Measurements from ENCODE around the gene MYRF.

DNA sequence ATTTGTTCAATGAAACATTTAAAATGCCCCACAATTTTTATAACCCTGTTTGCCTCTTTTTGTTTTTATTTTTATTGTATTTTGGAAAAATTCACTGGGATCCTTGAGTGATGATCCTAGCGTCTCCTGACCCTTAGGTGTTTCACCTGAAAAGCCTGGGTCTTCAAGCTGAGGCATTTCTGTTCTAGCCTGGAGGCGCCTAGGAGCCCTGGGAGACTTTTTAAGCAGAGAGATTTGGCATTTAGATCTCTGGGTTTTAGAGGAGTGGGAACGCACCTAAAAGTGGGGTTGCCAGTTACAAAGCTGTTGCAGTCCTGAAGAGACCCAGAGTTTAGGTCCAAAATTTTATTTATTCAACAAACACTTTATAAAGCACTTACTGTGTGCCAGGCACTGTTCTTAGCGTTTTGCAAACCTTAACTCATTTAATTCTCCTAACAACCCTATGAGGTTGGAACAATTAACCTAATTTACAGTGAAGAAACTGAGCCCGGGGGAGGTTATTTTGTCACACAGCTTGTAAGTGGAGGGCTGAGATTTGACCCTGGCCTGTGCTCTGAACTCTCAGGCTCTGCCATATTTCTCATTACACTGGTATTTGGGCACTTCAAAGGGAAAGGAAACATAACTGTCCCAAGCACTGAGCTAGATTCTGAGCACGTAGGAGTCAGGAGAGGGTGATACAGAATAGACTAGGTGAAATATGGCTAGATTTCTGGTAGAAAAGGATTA lies 65.2 kb downstream of the MYRF start:
- TF ChIP-seq, protein P1, sequence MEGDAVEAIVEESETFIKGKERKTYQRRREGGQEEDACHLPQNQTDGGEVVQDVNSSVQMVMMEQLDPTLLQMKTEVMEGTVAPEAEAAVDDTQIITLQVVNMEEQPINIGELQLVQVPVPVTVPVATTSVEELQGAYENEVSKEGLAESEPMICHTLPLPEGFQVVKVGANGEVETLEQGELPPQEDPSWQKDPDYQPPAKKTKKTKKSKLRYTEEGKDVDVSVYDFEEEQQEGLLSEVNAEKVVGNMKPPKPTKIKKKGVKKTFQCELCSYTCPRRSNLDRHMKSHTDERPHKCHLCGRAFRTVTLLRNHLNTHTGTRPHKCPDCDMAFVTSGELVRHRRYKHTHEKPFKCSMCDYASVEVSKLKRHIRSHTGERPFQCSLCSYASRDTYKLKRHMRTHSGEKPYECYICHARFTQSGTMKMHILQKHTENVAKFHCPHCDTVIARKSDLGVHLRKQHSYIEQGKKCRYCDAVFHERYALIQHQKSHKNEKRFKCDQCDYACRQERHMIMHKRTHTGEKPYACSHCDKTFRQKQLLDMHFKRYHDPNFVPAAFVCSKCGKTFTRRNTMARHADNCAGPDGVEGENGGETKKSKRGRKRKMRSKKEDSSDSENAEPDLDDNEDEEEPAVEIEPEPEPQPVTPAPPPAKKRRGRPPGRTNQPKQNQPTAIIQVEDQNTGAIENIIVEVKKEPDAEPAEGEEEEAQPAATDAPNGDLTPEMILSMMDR (conservative IDR thresholded peaks at IDR 0.05; ENCODE audit: low read depth, low read length), result no peak
- TF ChIP-seq SMC3 (IDR thresholded peaks at IDR 0.05; ENCODE audit: low read depth, low read length) (no peak), POLR2A (IDR thresholded peaks at IDR 0.05; ENCODE audit: low read depth, low read length) (no peak), NFE2L2 (IDR thresholded peaks at IDR 0.05; ENCODE audit: low read depth, low read length) (no peak), CEBPB (IDR thresholded peaks at IDR 0.05; ENCODE audit: low read depth, low read length) (no peak), MAFK (IDR thresholded peaks at IDR 0.05; ENCODE audit: low read depth, low read length) (no peak)
- TF ChIP-seq, protein P2, sequence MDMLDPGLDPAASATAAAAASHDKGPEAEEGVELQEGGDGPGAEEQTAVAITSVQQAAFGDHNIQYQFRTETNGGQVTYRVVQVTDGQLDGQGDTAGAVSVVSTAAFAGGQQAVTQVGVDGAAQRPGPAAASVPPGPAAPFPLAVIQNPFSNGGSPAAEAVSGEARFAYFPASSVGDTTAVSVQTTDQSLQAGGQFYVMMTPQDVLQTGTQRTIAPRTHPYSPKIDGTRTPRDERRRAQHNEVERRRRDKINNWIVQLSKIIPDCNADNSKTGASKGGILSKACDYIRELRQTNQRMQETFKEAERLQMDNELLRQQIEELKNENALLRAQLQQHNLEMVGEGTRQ (IDR thresholded peaks at IDR 0.05; ENCODE audit: low read depth, low read length), result no peak
